Coronary artery (tissue), 2 donors: ENCODE measurements around the gene ATP1A4.

ENCODE experiments used
- DNase-seq: peaks from one replicate; pipeline ENCODE4 v3.0.0-alpha.2; 2017; ENCODE audit warnings: low spot score
- H3K27ac ChIP-seq, 2 donors: fragments of 200-600 bp; sonication (generic); one replicate each; pipeline ENCODE4 v1.5.1; 2016 to 2019
- H3K4me3 ChIP-seq: fragments of 200-600 bp; sonication (generic); 2 replicates; pipeline ENCODE4 v1.5.1; 2016; ENCODE audit warnings: mild to moderate bottlenecking, moderate library complexity
- TF ChIP-seq, protein P1 (sequence below): fragments of 200-600 bp; sonication (generic); IDR thresholded peaks from one replicate; pipeline ENCODE4 v1.5.1; 2019; ENCODE audit warnings: antibody characterized with exemption

ATP1A4 gene

DNA sequence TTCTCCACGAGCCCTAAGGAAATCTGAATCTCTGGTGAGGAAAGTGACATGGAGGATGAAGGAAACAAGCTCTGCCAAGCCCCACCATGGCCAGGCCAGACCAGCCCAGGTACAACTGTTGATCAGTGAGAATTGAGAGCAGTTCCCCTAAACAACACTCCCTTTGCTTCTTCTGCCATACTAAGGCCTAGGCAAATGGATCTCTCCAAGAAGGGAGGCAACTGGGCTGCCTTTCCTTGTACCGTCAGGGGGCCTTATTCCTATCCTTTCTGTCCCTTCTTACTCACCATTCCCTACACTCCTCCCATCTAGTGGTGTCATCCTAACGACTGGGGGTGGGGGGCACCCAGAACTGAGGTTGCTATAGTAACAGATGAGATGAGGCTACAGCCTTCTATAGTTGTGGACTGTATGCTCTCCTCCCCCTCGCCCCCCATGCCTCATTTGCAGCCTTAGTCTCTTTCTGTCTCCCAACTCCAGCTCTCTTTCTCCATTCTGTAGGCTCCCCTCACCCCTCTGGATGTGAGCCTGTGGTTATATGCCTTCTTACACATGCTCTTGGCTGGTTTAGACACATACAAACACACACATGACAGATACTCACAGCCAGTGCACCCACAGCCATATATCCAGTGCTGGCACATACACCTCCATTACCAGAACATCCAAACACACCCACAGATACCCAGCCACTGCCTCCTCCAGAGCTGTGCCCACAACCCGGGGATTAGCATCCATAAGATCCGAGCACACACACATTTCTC, 57.3 kb downstream of the ATP1A4 start:
- Histone ChIP-seq H3K27ac (peak overlapping the region in 1 of 2 donors; percentile 99), H3K4me3 (peak overlapping the region; percentile 33)
- TF ChIP-seq, protein P1, sequence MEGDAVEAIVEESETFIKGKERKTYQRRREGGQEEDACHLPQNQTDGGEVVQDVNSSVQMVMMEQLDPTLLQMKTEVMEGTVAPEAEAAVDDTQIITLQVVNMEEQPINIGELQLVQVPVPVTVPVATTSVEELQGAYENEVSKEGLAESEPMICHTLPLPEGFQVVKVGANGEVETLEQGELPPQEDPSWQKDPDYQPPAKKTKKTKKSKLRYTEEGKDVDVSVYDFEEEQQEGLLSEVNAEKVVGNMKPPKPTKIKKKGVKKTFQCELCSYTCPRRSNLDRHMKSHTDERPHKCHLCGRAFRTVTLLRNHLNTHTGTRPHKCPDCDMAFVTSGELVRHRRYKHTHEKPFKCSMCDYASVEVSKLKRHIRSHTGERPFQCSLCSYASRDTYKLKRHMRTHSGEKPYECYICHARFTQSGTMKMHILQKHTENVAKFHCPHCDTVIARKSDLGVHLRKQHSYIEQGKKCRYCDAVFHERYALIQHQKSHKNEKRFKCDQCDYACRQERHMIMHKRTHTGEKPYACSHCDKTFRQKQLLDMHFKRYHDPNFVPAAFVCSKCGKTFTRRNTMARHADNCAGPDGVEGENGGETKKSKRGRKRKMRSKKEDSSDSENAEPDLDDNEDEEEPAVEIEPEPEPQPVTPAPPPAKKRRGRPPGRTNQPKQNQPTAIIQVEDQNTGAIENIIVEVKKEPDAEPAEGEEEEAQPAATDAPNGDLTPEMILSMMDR = no peak
- peak; percentile 65 for DNase-seq

DNA sequence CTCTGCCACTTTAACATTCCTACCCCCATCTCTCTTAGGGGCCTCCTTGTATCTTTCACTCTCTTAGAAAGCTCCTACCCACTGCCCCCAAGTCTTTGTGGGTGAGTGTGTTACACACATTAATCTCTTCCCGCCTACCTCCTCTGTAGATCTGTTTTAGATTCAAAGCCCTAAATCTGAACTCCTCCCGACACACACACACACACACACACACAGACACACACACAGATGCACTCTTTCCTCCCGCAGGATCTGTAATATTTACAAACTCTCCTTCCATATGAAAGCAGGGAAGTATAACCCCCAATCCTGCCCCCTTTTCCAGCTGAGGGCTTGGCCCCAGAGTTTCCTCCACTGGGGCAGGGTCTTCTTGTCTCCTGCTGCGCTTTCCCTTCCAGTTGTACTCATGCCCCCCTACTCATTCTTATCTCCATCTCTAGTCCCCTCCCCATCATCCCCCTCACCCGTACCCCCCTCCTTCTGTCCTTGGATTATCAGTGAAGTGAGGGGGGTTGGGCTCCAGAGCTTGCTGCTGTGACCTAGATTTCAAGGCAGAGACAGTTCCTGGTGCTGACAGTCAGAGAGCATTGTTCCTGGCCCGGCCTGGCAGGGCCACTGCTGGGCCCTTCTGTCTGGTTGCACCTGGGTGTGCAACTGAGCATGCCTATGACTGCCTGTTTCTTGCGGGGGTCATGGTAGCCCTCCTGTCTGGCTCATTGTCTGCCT, 58.1 kb downstream of the ATP1A4 start:
- Histone ChIP-seq H3K4me3 (peak overlapping the region; percentile 27), H3K27ac (peak overlapping the region; percentile 40 to 99)
- TF ChIP-seq, protein P1 = no peak
- peak; percentile 66 for DNase-seq

DNA sequence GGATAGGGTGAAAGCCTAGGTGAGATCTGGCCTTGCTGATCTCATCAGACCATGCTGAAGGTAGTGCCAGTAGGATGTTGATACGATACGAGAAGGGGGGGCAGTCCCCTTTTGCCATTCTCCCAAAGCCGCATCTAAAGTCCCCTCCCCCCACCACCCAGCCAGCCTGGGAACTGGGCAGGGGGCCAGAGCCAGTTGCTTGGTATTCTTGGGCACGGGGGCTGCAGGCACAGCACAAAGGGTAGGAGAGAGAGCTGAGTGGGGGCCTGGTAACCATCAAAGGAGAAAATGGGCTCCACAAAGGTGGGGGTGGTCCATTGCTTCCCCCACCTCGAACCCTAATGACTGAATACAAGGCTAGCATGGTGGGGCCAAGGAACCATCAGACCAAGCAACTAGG, 59.2 kb downstream of the ATP1A4 start:
- DNase-seq = no peak
- H3K27ac ChIP-seq = peak overlapping the region; percentile 40 to 99
- H3K4me3 ChIP-seq = peak overlapping the region; percentile 29
- TF ChIP-seq, protein P1 = no peak

DNA sequence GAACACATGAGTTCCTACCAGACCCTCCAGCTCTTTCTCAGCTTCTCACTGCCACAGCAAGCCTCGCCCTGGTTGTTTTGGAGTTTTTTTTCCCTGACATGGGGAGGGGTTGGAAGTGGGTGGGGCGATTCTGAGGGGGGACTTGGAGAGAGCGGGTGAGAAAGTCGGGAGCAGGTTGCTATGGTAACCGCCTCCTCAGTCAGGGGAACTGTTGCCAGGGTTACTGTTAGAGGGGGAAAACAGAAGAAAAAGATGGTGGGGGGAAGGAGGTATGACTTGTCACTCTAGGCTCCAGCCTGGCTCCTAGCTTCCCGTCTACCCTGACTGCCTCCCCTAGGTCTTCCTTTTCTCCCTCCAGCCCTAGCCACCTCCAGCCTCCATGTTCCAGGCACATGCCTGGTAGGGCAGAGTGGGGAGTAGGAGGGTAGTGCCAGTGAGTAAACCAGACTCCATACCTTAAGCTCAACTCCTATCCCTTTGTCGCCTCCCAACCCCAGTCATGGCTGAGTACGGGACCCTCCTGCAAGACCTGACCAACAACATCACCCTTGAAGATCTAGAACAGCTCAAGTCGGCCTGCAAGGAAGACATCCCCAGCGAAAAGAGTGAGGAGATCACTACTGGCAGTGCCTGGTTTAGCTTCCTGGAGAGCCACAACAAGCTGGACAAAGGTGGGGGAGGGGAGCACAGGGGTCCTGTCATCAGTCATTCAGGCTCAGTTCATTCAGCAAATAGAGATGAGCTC, 59.8 kb downstream of the ATP1A4 start:
- DNase-seq = no peak
- TF ChIP-seq, protein P1 = no peak
- Histone ChIP-seq H3K4me3 (no peak overlapping the region), H3K27ac (peak overlapping the region; percentile 40 to 99)

DNA sequence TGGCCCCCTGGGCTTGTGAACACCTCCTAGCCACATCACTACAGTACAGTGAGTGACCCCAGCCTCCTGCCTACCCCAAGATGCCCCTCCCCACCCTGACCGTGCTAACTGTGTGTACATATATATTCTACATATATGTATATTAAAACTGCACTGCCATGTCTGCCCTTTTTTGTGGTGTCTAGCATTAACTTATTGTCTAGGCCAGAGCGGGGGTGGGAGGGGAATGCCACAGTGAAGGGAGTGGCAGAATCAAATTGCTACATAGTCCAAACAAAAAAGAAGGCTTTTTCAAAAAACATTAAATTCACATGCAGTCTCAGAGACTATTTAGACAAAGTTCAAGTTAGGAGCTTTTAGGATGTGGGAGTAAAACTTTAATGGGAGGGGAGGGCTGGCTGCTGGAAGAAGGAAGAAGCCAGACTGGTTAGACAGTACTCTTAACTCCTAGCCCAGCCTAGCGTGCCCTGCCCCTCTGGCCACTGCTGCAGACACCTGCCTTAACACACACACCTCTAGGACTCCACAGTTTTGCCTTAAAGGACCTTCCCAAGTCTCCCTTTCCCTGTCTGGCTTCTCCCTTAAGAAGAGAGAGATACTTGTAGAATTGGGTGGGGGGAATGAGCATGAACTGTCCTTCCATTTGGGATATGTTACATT, 63.2 kb downstream of the ATP1A4 start:
- no peak for DNase-seq
- Histone ChIP-seq H3K4me3 (no peak overlapping the region), H3K27ac (no peak overlapping the region)
- TF ChIP-seq, protein P1 = no peak

DNA sequence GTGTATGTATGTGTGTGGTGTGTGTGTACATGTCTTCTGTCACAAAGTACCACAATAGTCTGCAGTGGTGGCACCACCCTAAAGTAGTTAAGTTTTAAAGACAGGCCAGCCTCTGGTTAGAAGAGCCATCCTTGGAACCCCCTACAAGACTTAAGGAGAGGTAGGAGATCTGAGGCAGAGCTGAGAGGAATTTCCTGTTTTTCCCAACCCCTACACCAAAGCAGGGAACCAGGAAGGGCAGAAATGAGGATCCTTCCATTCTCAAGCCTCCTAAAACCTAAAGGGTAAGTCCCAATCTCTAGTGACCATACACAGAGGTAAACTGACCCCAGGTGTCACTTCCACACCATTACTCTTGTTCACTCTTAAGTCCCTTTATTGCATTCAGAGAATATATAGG, 64.9 kb downstream of the ATP1A4 start:
- no peak overlapping the region for H3K4me3 ChIP-seq
- DNase-seq = no peak
- peak overlapping the region in 1 of 2 donors; percentile 10 for H3K27ac ChIP-seq
- TF ChIP-seq, protein P1 = no peak
